ENCODE results near the gene PPFIA2. TPM values are rescaled to one million over a fixed set of nuclear protein-coding genes. Genes with fewer than 3 reads are reported as not detected.

PPFIA2 gene
- total and polyA plus RNA-seq, 8 donors: 0.15 to 9.9 (median 2.2) TPM

- 77 to 84% (median 79%) methylated on average over 6 of the region's 6 CpGs for WGBS, 5 donors
- intact Hi-C loops (cut with DNase I; ENCODE audit: low total_unique reads): no loop called here
- TF ChIP-seq POLR2A (IDR thresholded peaks at IDR 0.05) (no peak), POLR2AphosphoS5 (IDR thresholded peaks at IDR 0.05) (no peak), EP300 (IDR thresholded peaks at IDR 0.05) (no peak), CTCF (IDR thresholded peaks at IDR 0.05) (no peak)
These were observed 317.5 kb downstream of the PPFIA2 start for GRCh38 chr12:81441629-81442028.

DNA sequence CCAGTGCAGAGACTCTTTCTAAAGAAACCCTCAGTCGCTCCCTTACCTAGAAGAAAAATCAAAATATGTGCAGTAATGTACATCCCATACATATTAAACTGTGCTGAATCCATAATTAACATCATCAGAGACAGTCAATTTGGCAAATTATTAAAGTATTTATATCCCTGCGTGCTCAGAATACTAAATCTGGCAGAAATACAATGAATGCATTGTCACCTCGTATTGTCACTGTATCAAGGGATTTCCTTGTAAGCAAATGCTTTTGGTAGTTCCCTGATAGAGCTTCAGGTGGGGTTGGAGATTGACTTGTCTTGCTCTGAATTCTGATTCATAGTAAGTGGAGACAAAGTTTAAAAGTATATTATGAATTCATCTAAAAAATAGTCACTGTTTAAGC lies 319.1 kb downstream of the PPFIA2 start:
- Histone ChIP-seq H3K4me1 (no peaks in the 10 kb centered on the region), H3K4me3 (no peak overlapping the region), H3K36me3 (no peaks in the 10 kb centered on the region), H3K9me3 (no peaks in the 10 kb centered on the region), H3K27me3 (no peaks in the 10 kb centered on the region), H3K27ac (no peak overlapping the region)
- intact Hi-C loops (cut with DNase I; ENCODE audit: low total_unique reads): no loop called here
- 47 to 59% (median 54%) methylated on average over 3 of the region's 3 CpGs for WGBS, 5 donors
- TF ChIP-seq CTCF (IDR thresholded peaks at IDR 0.05) (no peak), POLR2A (IDR thresholded peaks at IDR 0.05) (no peak), POLR2AphosphoS5 (IDR thresholded peaks at IDR 0.05) (no peak), EP300 (IDR thresholded peaks at IDR 0.05) (no peak)
- DNase-seq: no peak

More at GRCh38 chr12:81441629-81442028, 317.5 kb downstream of the PPFIA2 start:
- DNase-seq: no peak
- no peaks in the 10 kb centered on the region for H3K4me1 ChIP-seq
- no peak overlapping the region for H3K4me3 ChIP-seq
- H3K36me3 ChIP-seq: no peaks in the 10 kb centered on the region
- H3K27me3 ChIP-seq: no peaks in the 10 kb centered on the region
- H3K9me3 ChIP-seq: no peaks in the 10 kb centered on the region
- no peak overlapping the region for H3K27ac ChIP-seq

DNA sequence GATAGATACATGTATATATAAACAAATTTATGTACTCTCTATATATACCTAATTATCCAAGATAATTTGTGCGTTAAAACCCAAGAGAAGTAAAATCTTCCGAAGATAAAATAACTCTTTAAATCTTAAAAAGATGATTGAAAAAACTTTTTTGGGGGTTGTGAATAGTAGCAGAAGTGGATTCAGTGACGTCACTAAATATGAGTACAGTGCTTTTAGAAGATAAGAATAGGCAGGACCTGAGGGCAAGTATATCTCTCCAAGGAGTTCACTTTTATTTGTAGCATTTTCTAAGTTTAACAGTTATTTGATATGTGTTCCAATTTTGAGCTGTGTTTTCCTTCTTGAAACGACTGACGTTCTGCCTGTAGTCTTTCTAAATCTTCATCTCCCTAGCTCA lies 319.8 kb downstream of the PPFIA2 start:
- Histone ChIP-seq H3K27ac (no peak overlapping the region), H3K9me3 (no peaks in the 10 kb centered on the region), H3K27me3 (no peaks in the 10 kb centered on the region), H3K4me1 (no peaks in the 10 kb centered on the region), H3K36me3 (no peaks in the 10 kb centered on the region), H3K4me3 (no peak overlapping the region)
- intact Hi-C loops (cut with DNase I; ENCODE audit: low total_unique reads): no loop called here
- WGBS, 5 donors: 67 to 77% (median 71%) methylated on average over 5 of the region's 5 CpGs
- no peak for DNase-seq
- TF ChIP-seq CTCF (IDR thresholded peaks at IDR 0.05) (no peak), POLR2A (IDR thresholded peaks at IDR 0.05) (no peak), EP300 (IDR thresholded peaks at IDR 0.05) (no peak), POLR2AphosphoS5 (IDR thresholded peaks at IDR 0.05) (no peak)

DNA sequence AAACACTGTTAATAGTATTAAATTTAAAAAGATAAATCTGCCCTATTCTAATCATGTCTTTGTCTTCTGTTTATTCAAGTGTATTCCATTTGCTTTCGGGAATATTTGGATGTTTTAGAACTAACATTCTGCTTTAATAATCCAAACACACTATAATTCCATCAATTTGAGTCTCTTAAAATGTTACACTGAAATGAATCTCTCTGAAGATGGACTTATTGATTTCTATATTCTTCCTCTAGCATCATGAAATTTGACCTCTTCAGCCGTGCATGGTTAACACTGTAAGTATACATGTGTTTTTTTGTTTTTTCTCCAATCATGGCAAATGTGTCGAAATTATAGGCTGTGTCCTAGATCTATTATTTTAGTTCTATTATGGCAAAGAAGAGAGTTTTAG lies 342.1 kb downstream of the PPFIA2 start:
- 42 to 58% (median 54%) methylated on average over 2 to 3 of the region's 3 CpGs for WGBS, 5 donors
- intact Hi-C loops (cut with DNase I; ENCODE audit: low total_unique reads): no loop called here
- no peak for TF ChIP-seq CTCF (IDR thresholded peaks at IDR 0.05)
- TF ChIP-seq POLR2A (IDR thresholded peaks at IDR 0.05): no peak
- no peak for TF ChIP-seq POLR2AphosphoS5 (IDR thresholded peaks at IDR 0.05)
- TF ChIP-seq EP300 (IDR thresholded peaks at IDR 0.05): no peak
- H3K9me3 ChIP-seq: peaks cover 0 to 18% (median 16%) of the 10 kb centered on the region in 4 donors
- H3K36me3 ChIP-seq: no peaks in the 10 kb centered on the region
- H3K27me3 ChIP-seq: no peaks in the 10 kb centered on the region
- no peak for DNase-seq
- H3K4me3 ChIP-seq: no peak overlapping the region
- no peak overlapping the region for H3K27ac ChIP-seq
- H3K4me1 ChIP-seq: no peaks in the 10 kb centered on the region

All from stomach (tissue), 9 donors.